EH (cell line): ENCODE data around the gene CCDC181.
A peak's percentile ranks its signal among the peaks of the same experiment; 100 is the strongest.
"Not testable (repeated sequence)": the region's sequence is repeated elsewhere in the genome, so short reads cannot be mapped to it uniquely, and the experiment has no call there.

Source experiments
- DNase-seq: peaks from one replicate; pipeline ENCODE4 v3.0.0-alpha.2; 2015; ENCODE audit warnings: low read depth

Gene CCDC181

DNA sequence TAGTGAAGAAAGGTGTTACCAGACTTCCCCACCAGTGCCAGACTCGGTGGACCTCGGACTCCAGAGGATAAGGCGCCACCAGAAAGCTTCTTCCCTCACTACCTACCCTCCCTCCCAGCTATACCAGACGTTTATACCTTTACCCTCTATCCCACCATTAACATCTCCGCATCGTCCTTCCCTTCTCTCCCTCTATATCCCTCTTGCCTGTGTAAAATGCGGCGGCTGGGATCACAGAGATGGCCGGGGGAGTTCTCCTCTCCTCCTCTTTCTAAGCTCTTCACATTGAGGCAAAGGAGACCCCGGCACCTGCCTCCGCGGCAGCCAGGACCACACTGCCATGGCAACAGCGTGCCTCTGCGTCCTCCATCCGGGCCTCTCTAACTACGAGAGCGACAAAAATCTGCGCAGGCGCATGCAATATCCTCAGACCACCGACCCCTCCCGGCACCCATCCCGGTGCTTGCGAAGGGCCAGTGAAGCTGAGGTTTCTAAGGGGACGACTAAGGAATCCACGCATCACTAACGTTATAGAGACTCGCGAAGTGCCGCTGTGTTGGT is at the start of gene CCDC181:
Gene CCDC181, minus strand, starts transcription at position 394 of the 561 bp plus-strand sequence. CDS start 2,547 bp downstream, outside the sequence.
- peak; percentile 36 for DNase-seq

DNA sequence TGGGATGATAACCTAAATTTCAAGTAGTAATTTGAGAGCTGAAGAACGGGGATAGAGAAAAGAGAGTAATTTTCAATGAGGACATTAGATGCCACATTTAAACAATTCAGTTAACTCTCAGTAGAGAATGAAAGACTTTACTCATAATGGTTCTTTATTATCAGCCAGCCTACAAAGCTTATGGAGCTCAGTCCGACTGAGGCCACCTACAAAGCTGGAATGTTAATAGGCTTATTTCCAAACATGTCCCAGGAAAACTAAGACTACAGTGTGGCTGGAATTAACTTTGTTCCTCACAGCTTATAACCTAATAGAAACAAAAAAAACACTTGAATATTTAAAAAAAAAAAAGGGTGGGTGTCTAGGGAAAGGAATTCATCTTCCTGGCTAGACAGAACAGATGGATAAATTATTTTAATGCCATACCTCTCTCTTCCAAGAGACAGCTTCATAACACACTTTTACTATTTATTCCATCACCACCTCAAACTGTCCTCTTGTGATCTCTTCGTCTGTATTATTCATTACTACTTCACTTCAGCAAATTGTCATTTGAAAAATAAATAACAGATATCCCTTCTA is 48.6 kb upstream of the CCDC181 start:
- no peak for DNase-seq

DNA sequence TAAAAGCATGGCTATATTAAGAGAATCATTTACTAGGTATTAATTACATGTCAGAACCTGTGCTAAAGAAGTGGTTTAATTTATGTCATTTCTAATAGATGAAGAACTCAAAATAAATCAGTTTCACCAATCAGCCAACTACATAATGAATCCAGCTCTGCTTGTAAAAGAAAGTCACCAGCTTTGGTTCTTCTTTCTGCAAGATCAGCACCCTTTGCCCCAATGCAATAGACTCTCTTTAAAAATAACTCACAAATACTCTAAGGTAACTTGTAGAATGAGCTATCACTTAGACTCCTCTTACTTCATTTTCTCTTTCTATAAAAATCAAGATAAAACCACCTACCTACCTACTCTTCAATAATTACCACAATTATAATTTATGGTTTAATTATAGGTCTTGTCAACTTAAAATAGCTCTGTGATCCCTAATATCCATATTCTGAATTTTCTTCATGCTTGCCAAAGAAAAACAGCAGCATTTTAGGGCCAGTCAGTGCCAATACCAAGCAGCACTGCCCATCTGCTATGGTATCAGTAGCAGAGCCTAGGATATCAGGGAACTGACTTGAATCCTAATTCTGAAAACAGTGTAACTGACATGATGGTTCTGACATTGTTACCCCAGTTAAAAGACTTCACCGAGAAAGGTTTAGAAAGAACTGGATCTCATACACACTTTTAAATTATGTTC is 47.2 kb upstream of the CCDC181 start:
- no peak for DNase-seq

DNA sequence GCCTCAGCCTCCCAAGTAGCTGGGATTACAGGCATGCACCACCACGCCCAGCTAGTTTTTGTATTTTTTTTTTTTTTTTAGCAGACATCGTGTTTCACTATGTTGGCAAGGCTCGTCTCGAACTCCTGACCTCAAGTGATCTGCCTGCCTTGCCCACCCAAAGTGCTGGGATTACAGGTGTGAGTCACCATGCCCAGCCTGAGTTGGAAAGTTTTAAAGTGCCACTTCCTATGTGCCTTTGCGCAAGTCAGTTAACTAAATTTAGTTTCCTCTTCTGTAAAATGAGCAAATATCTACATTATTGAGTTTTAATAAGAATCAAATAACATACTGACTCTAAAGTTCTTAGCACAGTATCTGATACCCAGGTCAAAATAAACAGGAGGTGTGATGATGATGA is 46.1 kb upstream of the CCDC181 start:
- no peak for DNase-seq

DNA sequence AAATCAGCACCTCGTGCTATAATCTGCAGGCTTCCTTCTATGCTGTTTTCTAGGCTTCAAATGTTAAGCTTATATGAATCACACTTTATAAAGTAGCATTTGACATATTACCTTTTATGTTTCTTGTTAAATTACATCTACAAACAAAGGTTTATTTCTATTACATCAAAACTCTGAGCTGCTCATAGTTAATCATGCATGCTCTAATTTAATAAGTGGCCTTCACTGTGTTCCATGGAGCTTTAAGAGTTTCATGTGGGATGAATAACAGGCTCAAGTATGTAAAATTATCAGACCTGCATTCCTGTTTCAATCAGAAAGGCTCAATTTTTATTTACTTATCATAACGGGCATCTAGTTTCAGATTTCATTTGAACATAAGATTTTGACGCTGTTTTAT is 45.5 kb upstream of the CCDC181 start:
- DNase-seq: no peak

DNA sequence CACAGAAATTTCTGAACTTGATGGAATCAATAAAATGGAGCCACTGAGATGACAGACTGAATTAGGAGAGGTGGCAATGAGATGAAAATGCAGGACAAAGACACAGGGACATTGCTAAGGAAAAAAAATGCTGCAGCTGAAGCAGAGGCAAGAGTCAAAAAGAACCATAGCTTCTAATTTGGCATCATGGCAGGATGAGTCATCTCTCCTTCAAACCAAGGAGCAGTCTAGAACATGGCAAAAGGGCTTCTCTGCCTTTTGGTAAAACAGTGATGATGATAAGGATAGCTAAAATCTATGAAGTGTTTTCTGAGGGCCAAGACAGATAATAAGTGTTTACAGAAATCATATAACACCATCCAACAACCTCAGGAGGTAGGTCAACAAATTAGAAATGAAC is 41.7 kb upstream of the CCDC181 start:
- peak; percentile 27 for DNase-seq

DNA sequence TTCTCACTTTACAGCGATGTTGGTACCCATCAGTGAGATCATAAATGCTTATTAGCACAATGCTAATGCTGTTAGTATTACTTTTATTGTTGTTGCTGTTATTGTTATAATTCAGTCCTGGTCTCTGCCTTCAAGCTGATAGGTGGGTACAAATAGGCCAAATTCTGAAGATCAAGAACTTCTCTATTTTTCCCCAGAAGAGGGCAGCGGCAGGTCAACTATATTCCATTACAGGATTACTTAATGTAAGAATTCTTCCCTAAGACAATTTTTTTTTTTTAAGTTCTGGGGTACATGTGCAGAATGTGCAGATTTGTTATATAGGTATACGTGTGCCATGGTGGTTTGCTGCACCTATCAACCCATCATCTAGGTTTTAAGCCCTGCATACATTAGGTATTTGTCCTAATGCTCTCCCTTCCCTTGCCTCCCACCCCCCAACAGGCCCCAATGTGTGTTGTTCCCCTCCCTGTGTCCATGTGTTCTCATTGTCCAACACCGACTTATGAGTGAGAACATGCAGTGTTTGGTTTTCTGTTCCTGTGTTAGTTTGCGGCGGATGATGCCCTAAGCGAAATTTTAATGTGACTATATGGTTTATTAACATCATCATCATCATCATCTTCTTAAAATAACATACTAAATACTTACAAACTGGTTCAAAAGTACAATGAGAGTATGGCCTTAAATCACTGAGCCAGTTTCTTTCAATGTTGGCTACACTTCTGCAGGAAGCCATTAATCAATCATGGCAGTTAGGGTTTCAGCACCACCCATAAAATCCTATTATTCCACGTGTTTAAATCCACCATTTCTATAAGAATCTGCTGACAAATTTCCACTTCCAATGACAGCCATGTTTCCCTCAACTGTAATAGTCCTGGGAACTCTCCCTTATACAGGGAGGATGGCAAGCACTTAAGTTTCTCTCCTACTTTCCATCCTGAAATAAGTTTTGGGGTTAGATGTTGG is 39.3 kb upstream of the CCDC181 start:
- DNase-seq: peak; percentile 55

DNA sequence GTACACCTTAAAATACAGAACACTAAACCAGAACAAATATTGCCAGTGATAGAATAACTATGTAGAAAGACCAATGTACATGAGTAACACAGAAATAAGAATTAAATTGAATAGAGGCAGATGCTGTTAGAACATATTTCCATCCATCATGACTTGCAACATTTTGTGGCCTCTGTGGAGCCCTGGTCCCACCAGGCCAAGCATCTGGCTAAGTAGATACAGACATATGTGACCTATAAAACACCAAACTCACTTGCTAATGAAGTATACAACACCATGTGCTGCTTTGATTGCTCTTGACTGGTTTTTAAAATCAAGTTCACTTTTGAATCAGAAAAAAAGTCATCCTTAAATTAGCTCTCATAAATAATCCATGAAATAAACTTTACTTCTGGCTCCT is 38.0 kb upstream of the CCDC181 start:
- no peak for DNase-seq

DNA sequence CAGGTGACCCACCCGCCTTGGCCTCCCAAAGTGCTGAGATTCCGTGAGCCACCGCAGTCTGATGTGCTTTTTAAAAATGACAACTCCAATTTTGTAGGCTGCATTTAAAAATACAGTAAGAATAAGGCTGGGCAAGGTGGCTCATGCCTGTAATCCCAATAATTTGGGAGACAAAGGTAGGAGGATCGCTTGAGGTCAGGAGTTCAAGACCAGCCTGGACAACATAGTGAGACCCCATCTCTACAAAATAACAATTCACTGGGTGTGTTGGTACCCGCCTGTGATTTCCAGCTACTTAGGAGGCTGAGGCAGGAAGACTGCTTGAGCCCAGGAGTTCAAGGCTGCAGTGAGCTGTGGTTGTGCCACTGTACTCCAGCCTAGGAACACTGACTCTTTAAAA is 35.1 kb upstream of the CCDC181 start:
- no peak for DNase-seq

DNA sequence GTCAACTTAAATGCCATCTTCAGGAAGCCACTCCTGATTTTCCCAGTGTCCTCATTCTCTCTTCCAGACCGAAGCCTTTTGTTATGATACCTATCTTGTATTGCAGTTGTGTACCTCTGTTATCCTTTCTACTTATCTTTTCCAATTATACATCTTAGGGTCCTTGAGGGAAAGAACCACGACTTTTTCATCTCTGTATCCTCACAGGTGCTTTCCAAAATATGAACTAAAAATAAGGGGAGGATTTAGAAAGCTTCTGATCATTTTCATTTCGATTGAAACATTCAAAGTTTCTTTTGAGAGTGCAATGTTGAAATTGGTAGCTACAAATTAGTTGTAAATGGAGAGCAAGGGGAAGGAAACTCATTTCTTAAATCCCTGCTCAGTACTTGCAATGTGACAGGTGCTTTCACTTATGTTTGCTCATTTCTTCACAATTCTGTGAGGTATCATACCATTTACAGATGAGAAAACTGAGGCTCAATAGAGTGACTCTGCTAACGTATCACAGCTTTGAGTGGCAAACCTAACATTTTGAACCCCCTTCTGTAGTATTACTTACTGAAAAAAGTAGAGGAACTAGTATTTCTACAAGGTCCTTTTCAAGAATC is 34.2 kb upstream of the CCDC181 start:
- no peak for DNase-seq

DNA sequence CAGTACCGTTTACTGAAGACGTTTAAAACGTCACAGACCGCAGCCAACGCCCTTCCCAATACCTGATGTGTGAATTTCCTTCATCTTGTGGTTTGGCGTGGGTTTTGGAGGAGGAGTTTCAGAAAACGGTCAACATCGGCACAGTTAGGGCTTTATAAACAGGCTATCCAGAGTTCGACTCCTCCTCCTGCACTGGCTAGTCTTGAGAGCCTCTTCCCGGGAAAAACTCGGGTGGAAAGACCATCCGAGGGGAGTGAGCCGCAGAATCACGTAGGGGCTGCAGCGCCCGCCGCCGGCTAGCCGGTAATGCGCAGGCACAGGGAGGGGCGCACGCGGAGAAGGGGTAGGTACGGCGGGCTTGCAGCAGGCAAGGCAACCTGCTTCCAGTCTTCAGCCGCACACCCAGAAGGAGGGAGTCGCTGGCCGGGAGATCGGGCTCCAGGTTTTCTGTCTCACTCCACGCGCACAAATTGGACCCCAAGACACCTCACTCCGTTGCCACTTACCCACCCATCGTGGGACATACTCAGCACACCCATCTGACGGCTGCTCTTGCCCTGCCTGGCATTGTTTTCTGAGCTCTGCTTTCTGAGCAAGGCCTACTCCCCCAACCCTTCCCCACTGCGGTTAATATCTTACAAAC is 33.0 kb upstream of the CCDC181 start:
- DNase-seq: peak; percentile 9

DNA sequence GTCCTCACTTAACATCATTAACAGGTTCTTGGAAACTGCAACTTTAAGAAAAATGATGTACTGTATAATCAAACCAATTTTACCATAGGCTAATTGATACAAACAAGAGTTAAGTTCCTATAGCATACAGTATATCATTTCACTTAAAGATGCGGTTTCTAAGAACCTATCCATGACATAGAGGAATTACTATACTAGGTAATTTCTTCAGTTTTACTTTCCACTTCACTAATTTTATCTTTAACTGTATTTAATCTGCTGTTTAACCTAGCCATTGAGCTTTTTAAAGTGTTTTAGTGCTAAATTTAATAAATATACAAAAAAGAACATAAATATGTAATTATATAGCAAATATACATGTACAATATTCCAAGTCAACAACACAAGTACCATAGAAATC is 30.2 kb upstream of the CCDC181 start:
- DNase-seq: no peak

DNA sequence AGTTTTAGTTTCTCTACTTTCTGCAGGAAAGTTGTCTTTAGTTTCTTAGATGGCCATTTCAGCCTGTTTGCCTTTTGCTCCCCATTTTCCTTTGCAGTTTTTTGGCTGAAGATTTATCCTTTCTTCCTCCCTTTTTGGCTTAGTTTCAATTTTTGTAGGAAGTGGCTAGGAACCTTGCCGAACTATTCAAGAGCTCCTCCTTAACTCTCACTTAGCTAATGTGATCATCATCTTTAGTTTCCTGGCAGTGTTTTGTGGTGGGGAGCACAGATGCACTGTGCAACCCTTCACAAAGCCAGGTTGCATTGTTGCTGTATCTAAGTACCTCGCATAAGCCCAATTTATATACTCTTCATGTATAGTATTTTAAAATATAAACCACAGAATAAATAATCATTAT is 28.8 kb upstream of the CCDC181 start:
- DNase-seq: no peak

DNA sequence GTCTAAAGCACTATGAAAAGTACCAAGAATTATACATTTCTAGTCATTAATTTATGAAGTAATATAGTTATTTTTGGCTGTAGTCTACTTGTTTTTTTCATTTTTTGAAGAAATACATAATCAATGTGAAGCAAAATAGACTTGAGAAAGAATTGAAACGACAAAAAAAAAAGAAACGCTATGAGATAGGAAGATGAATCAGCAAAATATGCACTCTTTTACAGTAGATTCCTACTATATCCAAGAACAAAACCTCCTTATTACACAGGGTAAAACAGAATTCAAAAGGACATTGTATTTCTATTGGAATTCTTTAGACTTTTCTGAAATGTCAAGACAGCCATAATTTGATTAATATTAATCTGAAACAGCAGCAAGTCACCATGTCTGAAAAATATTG is 25.6 kb upstream of the CCDC181 start:
- DNase-seq: no peak

DNA sequence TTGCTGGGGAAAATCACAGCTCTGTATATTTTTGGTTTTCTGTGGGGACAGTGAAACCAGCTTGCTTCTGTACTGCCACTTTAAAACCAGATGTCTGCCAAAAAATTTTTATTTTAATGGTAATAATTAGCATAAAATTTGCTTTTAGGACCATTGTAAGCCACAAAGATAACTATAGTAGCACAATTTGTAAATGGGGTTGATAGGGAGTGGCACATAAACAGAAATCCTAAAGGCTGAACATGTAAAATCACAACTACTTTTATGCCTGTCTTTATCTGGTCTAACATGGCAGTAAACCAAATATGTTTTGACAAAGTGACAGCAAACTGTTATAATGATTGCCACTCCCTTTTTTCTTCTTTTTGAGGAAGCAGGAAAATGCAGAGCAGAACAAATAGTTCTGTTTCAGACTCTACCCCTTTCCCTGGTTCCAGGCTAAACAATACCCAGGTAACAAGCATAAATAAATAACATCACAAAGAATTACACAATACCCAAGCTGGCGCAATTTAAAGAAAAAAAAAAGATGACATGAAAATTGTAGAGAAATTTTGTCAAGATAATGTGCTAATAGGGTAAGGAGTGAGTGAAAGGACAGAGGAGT is 24.0 kb upstream of the CCDC181 start:
- DNase-seq: no peak

DNA sequence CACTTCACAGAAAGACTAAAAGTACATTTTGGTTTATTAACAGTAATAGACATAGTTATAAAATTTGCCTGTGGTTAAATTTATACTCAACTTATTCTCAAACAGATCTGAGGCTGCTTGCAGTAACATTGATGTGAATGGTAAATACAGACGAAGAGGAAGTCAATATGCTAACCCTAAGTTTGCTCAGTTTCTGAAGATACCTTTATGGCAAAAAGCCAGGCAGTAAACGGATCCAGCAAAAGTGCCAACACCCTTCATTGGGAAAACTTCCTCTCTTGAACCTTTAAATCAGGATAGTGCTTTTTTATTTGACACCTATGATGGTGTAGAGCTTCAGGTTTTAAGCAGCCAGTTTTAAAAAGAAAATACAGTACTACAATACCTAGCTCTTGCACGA is 16.6 kb upstream of the CCDC181 start:
- no peak for DNase-seq

DNA sequence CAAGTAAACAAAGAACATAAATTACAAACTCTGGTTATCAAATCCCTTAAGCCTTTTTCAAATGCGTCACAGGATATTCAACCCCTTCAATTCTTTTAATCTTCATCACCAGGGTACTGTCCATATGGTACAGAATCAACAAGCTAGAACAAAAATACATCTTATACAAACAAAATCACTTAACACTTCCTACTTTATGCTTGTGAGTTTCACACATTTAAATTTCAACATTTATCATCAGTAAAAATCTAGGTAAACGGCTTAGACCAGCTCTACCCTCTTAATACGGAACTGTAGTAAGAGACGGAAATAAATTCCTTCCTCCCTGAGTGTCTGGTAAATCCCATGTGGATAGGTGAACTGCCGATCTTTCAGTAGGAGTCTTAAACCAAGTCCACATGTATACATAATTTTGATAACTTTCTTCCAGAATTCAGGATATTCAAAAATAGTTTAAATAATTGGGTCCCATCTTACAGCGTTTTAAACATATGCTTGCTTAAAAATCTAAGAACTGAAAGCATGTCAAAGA is 1.0 kb downstream of the CCDC181 start:
- DNase-seq: no peak

DNA sequence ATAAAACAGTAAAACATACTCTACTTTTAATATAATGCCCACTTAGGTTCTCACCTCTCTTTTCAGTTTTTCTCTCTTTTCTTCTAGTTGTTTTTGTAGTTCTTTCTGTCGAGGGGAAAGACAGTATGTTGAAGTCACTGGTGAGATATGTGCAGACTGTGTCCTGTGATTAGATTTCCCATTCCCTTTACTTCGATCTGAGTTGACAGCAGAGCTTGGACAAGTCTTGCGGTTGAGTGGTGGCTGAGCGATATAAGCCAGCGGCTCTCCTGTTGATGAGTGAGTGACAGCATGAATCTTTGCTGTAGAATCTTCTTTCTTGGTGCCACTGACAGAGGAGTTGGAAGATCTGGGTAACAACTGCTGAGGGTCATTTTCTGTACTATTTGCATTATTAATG is 6.0 kb downstream of the CCDC181 start:
- no peak for DNase-seq

DNA sequence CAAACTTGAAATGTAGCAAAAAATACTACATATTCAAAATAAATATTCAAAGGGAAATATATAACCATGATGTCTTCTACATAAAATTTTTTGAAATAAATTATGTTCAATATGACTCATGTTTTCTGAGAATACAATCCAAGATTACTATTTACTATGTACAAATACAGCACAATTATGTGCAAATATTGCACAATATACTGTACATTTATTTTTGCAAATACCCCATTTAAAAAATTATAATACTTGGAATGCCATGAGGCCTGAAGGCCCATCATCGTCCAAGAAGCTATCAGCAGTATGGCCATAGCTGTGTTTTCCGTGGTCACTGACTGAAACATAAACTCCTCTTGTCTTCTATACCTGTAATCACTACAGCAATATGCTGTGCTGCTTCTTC is 12.3 kb downstream of the CCDC181 start:
- no peak for DNase-seq

DNA sequence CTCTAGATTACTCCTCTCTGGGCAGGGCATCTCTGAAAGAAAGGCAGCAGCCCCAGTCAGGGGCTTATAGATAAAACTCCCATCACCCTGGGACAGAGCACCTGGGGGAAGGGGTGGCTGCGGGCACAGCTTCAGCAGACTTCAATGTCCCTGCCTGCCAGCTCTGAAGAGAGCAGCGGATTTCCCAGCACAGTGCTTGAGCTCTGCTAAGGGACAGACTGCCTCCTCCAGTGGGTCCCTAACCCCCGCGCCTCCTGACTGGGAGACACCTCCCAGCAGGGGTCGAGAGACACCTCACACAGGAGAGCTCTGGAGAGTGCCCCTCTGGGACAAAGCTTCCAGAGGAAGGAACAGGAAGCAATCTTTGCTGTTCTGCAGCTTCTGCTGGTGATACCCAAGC is 18.9 kb downstream of the CCDC181 start:
- DNase-seq: not testable (repeated sequence)

DNA sequence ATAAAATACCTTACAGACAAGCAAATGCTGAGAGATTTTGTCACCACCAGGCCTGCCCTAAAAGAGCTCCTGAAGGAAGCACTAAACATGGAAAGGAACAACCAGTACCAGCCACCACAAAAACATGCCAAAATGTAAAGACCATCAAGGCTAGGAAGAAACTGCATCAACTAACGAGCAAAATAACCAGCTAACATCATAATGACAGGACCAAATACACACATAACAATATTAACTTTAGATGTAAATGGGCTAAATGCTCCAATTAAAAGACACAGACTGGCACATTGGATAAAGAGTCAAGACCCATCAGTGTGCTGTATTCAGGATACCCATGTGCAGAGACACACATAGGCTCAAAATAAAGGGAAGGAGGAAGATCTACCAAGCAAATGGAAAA is 24.7 kb downstream of the CCDC181 start:
- not testable (repeated sequence) for DNase-seq
